ENCODE results near the gene GABRG3. TPM values are rescaled to one million over a fixed set of nuclear protein-coding genes. Genes with fewer than 3 reads are reported as not detected.

GABRG3 gene
- total and polyA plus RNA-seq, 7 donors: under 0.01 to 0.28 (median 0.05) TPM; not detected in 3

- Histone ChIP-seq H3K27me3 (no peaks in the 10 kb centered on the region), H3K27ac (no peak overlapping the region), H3K4me1 (peaks cover 0 to 6% (median 2%) of the 10 kb centered on the region in 4 donors), H3K9me3 (peaks cover 0 to 8% (median 0%) of the 10 kb centered on the region in 4 donors), H3K36me3 (no peaks in the 10 kb centered on the region), H3K4me3 (no peak overlapping the region)
- 75 to 77% methylated on average over 10 of the region's 10 CpGs for WGBS, 2 donors
- intact Hi-C loops (cut with DNase I): no loop called here
- TF ChIP-seq EP300 (IDR thresholded peaks at IDR 0.05) (no peak), POLR2AphosphoS5 (IDR thresholded peaks at IDR 0.05) (no peak), CTCF (IDR thresholded peaks at IDR 0.05) (no peak), POLR2A (IDR thresholded peaks at IDR 0.05) (no peak)
- DNase-seq: no peak
These were observed 521.0 kb downstream of the GABRG3 start for GRCh38 chr15:27491666-27492621.

- DNase-seq: no peak
- TF ChIP-seq POLR2AphosphoS5 (IDR thresholded peaks at IDR 0.05): no peak
- no peak for TF ChIP-seq POLR2A (IDR thresholded peaks at IDR 0.05)
- no peak for TF ChIP-seq CTCF (IDR thresholded peaks at IDR 0.05)
- TF ChIP-seq EP300 (IDR thresholded peaks at IDR 0.05): no peak
- H3K36me3 ChIP-seq: no peaks in the 10 kb centered on the region
- peaks cover 0 to 6% (median 2%) of the 10 kb centered on the region in 4 donors for H3K4me1 ChIP-seq
- intact Hi-C loops (cut with DNase I): no loop called here
- H3K4me3 ChIP-seq: no peak overlapping the region
- 88 to 90% methylated on average over 3 of the region's 3 CpGs for WGBS, 2 donors
- no peak overlapping the region for H3K27ac ChIP-seq
- H3K27me3 ChIP-seq: no peaks in the 10 kb centered on the region
- H3K9me3 ChIP-seq: peaks cover 0 to 4% (median 0%) of the 10 kb centered on the region in 4 donors
These were observed 525.0 kb downstream of the GABRG3 start for GRCh38 chr15:27495963-27496459.

GRCh38 chr15:27498700-27499099 is 527.7 kb downstream of the GABRG3 start:
- no peaks in the 10 kb centered on the region for H3K4me1 ChIP-seq
- WGBS, 2 donors: 93% methylated on average over 10 of the region's 10 CpGs
- no peak overlapping the region for H3K27ac ChIP-seq
- peaks cover 0 to 4% (median 0%) of the 10 kb centered on the region in 4 donors for H3K9me3 ChIP-seq
- intact Hi-C loops (cut with DNase I): no loop called here
- no peak for DNase-seq
- no peak overlapping the region for H3K4me3 ChIP-seq
- H3K36me3 ChIP-seq: no peaks in the 10 kb centered on the region
- TF ChIP-seq POLR2AphosphoS5 (IDR thresholded peaks at IDR 0.05) (no peak), EP300 (IDR thresholded peaks at IDR 0.05) (no peak), POLR2A (IDR thresholded peaks at IDR 0.05) (no peak), CTCF (IDR thresholded peaks at IDR 0.05) (no peak)
- H3K27me3 ChIP-seq: no peaks in the 10 kb centered on the region

GRCh38 chr15:27499191-27499590 is 528.2 kb downstream of the GABRG3 start:
- no peak for TF ChIP-seq POLR2A (IDR thresholded peaks at IDR 0.05)
- no peak for TF ChIP-seq EP300 (IDR thresholded peaks at IDR 0.05)
- TF ChIP-seq POLR2AphosphoS5 (IDR thresholded peaks at IDR 0.05): no peak
- TF ChIP-seq CTCF (IDR thresholded peaks at IDR 0.05): no peak
- 79 to 82% methylated on average over 4 of the region's 4 CpGs for WGBS, 2 donors
- Histone ChIP-seq H3K4me3 (no peak overlapping the region), H3K27me3 (no peaks in the 10 kb centered on the region), H3K36me3 (no peaks in the 10 kb centered on the region), H3K9me3 (peaks cover 0 to 4% (median 0%) of the 10 kb centered on the region in 4 donors), H3K4me1 (no peaks in the 10 kb centered on the region), H3K27ac (no peak overlapping the region)
- intact Hi-C loops (cut with DNase I): no loop called here
- DNase-seq: no peak
